Measurements from ENCODE around the gene COQ8B. TPM values are rescaled to one million over a fixed set of nuclear protein-coding genes. Genes with fewer than 3 reads are reported as not detected.

The COQ8B gene
- total RNA-seq, 1 experiment from 2014 or later = 22.0 TPM

DNA sequence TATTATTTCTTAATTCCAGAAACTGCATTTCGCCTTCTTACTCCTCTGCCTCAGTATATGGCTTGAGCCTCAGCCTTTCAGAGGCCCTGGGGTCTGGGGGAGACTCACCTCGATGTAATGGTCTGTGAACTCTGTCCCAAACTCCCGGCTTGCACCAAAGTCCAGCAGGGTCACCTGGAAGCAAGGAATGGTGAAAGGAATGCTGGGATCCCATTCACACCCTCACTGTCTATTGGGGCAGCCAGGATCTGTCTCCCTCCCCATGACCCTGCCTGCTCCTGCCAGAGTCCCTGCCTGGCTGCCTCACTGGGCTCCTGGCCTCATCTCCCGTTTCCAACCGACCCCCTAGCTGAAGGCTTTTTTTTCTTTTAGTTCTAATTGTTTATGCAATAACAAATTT lies 20.8 kb downstream of the COQ8B start:
- H3K27ac ChIP-seq = no peak overlapping the region
- no peaks in the 10 kb centered on the region for H3K9me3 ChIP-seq (replicated peaks)
- H3K27me3 ChIP-seq = no peaks in the 10 kb centered on the region
- DNase-seq = no peak
- no peaks in the 10 kb centered on the region for H3K36me3 ChIP-seq
- no peak overlapping the region for H3K4me3 ChIP-seq
- H3K4me1 ChIP-seq = peaks cover 7% of the 10 kb centered on the region

DNA sequence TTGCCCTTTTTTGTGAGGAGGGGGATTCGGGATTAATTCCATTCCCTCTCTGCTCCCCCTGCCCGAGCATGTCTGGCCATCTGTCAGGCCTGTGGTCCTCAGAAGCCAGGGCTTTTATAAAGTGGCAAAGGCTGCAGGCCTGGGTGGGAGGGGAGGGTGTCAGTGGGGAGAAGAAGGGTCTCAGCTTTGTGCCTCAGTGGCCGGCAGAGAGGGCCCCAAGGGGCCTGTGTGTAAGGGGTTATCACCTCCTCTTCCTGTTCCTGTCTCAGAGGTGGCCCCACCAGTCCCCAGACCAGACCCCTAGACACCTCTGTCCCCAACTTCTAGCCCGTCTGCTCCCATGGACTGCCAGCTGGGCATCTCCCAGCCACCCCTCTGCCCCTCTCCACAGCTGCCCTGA lies 22.8 kb downstream of the COQ8B start:
- Histone ChIP-seq H3K4me1 (peaks cover 10% of the 10 kb centered on the region), H3K4me3 (no peak overlapping the region)

DNA sequence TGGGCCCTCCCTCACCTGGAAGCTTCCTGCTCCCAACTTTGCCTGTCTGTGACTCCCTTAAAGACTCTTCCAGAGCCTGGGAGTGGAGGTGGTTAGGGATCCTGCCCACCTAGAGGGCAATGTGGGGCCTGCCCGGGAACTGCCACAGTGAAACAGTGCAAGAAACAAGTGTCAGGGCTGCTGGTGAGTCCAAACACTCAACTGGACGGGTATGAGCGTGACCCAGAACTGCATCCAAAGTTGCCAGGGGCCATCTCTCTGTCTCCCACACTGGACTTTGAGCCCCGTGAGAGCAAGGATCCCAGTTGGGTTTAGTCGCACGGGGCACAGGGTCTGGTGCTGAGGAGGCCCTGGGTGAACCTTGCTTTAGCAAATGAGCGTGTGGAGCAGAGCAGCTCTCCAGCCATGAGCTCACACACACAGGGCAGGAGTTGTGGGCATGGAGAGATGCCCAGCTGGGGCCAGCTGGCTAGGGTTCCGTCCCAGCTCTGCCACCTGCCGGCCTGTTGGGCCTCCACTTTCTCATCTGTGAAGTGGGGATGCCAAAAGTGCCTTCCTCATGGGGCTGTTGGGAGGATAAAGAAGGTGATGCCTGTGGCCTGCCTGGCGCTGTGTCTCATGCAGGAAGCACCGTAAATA lies 23.4 kb downstream of the COQ8B start:
- Histone ChIP-seq H3K36me3 (no peaks in the 10 kb centered on the region), H3K4me3 (no peak overlapping the region), H3K9me3 (replicated peaks) (no peaks in the 10 kb centered on the region), H3K27ac (no peak overlapping the region), H3K27me3 (no peaks in the 10 kb centered on the region), H3K4me1 (peaks cover 16% of the 10 kb centered on the region)
- no peak for DNase-seq

More for the DNA sequence above, 22.8 kb downstream of the COQ8B start:
- no peak for DNase-seq
- no peaks in the 10 kb centered on the region for H3K9me3 ChIP-seq (replicated peaks)
- H3K27ac ChIP-seq = no peak overlapping the region
- no peaks in the 10 kb centered on the region for H3K27me3 ChIP-seq
- no peaks in the 10 kb centered on the region for H3K36me3 ChIP-seq

DNA sequence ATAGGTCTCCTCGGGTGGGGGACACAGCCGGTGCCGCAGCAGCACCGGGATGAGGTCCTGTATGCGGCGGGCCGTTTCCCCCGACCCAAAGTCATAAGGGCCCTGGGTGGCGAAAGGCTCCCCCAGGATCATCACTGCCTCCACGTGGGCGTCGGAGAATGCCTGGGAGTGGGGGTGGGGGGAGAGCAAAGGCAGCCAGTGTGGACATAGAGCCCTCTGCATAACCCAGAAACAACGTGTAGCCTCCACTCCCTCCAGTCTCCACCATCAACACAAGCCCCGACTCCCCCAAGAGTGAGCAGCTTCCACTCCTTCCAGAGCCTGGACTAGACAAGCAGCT lies 24.5 kb downstream of the COQ8B start:
- no peak for DNase-seq
- Histone ChIP-seq H3K36me3 (no peaks in the 10 kb centered on the region), H3K9me3 (replicated peaks) (no peaks in the 10 kb centered on the region), H3K27me3 (no peaks in the 10 kb centered on the region), H3K4me3 (no peak overlapping the region), H3K4me1 (peaks cover 23% of the 10 kb centered on the region), H3K27ac (no peak overlapping the region)

DNA sequence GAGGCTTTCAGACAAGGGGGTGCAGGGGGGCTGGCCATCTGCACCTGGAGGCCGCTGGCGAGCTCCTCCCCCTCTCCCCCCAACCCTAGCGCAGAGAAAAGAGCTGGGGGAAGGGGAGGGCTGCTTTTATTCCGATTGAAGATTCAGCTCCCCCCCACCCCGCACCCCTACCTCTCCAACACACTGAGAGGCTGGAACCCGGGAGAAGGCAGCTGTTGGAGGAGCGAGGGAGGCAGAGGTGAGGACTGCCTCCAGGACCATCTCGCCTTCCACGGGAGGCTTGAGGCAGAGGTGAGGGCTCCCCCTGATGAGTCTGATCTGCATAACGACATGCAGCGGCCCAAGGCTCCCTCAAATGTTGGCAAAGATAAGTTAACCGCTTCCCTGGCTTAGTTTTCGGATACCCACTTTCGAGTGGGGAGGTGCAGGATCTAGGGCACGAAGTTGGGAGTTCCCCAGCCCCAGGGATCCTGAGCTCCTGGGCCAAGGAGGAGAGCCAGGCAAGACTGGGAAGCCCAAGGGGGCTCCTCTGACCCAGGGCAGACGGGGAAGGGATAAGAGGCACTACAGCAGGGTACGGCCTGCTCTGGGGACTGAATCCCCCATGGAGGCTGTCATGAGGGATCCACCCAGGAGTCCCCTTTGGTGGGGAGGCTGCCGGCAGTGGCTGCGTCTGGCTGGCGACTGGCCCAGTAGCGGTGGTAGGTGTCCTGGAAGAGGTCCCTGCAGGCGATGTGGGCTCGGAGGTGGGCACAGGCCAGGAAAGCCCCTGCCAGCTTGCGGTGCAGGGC lies 25.1 kb downstream of the COQ8B start:
- Histone ChIP-seq H3K4me3 (peak overlapping the region; percentile 77), H3K9me3 (replicated peaks) (no peaks in the 10 kb centered on the region), H3K27me3 (no peaks in the 10 kb centered on the region), H3K4me1 (peaks cover 23% of the 10 kb centered on the region), H3K27ac (peak overlapping the region; percentile 100), H3K36me3 (peaks cover 3% of the 10 kb centered on the region; the same call in 1 of the 2 replicates)
- no peak for DNase-seq

DNA sequence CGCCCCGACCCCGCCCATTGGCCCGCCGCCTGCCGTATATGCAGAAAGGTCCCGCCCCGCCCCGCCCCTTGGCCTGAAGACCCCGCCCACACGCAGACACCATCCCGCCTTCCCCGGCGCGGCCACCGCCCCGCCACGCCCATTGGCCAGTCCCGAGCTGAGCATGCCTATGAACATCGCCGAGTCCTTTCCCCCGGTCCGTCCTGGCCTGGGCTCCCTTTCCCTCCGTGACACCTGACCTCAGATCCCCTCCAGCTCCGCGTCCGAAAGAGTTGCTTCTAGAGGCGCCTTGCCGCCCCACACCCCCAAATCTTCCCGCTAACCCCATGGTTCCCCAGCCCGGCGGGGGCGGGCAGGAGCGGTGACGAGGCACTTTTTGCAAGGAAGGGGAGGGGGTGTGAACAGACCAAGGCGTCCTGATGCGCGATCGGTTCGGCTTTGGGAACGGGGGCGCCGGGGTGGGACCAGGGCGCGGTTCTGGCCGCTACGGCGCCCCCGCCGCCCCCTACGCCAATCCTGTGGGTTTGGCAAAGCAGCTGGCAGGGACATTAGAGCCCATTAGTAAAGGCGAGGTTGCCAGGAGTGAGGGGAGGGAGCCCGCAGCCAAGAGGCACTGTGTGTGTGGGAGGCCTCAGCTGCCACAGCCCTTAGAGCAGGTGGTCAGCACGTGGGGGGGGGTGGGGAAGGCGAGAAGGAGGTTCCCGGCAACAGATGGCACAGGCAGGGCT lies 25.8 kb downstream of the COQ8B start:
- H3K4me1 ChIP-seq = peaks cover 23% of the 10 kb centered on the region
- H3K36me3 ChIP-seq = peaks cover 6% of the 10 kb centered on the region
- no peaks in the 10 kb centered on the region for H3K9me3 ChIP-seq (replicated peaks)
- DNase-seq = peak; percentile 97
- no peaks in the 10 kb centered on the region for H3K27me3 ChIP-seq
- peak overlapping the region; percentile 100 for H3K27ac ChIP-seq
- H3K4me3 ChIP-seq = peak overlapping the region; percentile 77

DNA sequence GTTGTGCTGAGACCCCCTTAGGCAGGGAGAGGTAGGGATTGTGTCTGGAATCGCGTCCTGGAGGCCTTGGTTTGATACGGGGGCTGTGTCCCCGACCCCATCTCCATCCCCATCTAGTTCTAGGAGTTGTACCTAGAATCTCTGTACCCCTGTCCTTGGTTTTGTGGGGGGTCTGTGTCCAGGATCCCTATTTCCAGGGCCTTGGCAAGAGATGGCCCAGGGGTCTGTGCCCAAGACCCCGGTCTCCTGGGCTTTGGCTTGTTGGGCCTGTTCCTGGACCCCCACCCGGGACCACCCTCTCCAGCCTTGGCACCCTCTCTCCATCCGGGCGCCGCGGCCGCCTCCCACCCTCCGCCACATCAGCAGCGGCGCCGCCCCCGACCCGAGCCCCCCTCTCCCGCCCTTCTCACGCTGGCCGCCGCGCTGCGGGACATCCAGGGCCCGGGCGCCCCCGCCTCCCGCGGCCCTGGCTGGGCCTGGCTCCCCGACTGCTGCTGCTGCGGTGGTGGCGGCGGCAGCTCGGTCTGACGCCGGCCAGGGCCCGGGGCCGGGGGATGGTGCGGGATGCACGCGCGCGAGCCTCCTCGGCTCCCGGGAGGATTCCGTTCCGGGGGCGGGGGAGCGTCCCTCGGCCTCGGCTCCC lies 26.5 kb downstream of the COQ8B start, which contains the start of gene NUMBL:
NUMBL (minus strand) TSS at position 602 of the 643 bp plus-strand sequence; CDS start at position 434, 168 bp downstream.
- Histone ChIP-seq H3K27me3 (no peaks in the 10 kb centered on the region), H3K9me3 (replicated peaks) (no peaks in the 10 kb centered on the region), H3K4me1 (peaks cover 23% of the 10 kb centered on the region), H3K36me3 (peaks cover 12% of the 10 kb centered on the region), H3K4me3 (peak within 1 kb of the TSS; percentile 77), H3K27ac (peak within 1 kb of the TSS; percentile 100)
- DNase-seq = no peak

DNA sequence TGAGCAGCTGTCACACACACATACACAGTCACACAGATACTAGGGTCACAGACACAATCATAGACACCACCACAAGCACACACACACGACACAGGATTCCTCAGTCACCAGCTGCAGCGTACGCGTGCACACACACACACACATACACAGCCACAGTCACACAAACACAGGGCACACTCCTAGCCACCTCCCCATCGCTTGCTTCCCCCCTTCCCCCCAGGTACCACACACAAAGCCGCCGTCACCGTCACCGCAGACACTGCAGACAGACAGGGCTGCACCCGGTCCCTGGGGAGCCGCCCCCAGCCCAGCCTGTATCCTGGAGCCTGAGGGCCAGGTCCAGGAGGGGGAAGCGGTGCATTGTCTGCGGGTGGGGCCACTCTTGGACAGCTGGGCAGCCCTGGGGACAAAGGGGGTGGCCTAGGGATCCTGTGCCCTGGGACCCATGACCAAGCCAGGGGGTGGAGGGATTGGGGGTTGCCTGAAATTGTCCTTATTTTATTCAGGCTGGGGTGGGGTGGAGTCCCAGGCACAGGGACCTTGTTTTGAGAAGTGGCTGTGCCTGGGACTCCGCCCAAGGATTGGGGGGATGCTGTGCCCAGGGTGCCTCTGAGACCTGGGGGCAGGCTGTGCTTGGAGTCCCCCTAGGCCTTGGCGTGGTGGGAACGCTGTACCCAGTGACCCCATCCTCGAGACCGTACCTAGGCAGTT lies 27.2 kb downstream of the COQ8B start:
- peak overlapping the region; percentile 77 for H3K4me3 ChIP-seq
- H3K9me3 ChIP-seq (replicated peaks) = no peaks in the 10 kb centered on the region
- H3K27ac ChIP-seq = peak overlapping the region; percentile 100
- H3K4me1 ChIP-seq = peaks cover 23% of the 10 kb centered on the region
- H3K27me3 ChIP-seq = no peaks in the 10 kb centered on the region
- DNase-seq = peak; percentile 54 to 63
- H3K36me3 ChIP-seq = peaks cover 12% of the 10 kb centered on the region

DNA sequence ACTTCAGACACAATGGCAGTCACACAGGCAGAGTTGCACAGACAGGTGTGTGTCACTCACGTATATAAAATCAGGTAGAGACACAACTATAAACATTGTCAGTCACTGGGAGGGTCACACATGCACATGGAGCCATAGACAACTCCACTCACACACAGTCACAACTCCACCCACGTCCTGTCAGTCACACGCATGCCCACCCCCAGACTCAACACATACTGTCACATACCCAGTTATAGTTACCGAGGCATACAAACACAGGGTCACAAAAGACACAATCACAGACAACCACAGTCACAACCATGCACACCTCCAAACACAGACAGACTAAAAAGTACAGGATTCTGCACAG lies 27.7 kb downstream of the COQ8B start:
- Histone ChIP-seq H3K27ac (no peak overlapping the region), H3K4me3 (peak overlapping the region; percentile 77), H3K9me3 (replicated peaks) (no peaks in the 10 kb centered on the region), H3K4me1 (peaks cover 23% of the 10 kb centered on the region), H3K36me3 (peaks cover 14% of the 10 kb centered on the region), H3K27me3 (no peaks in the 10 kb centered on the region)
- DNase-seq = no peak

DNA sequence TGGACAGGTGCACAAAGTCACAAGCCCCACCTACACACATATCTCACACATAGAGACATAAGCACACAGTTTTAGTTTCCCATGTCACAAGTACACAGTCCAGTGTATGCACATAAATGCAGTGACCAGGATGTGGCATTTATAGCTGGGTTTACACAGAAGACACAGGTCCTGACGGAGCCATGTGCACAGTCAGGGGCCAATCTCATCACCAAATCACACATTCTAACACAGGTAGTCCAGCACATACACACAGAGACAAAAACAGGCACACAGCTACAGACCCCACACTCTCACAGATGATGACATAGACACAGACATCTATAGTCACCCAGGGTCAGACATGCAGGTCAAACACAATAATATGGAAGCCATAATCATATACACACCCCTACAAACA lies 28.4 kb downstream of the COQ8B start:
- Histone ChIP-seq H3K9me3 (replicated peaks) (no peaks in the 10 kb centered on the region), H3K36me3 (peaks cover 18% of the 10 kb centered on the region), H3K4me1 (peaks cover 23% of the 10 kb centered on the region), H3K27me3 (no peaks in the 10 kb centered on the region), H3K27ac (no peak overlapping the region), H3K4me3 (no peak overlapping the region)
- DNase-seq = no peak

DNA sequence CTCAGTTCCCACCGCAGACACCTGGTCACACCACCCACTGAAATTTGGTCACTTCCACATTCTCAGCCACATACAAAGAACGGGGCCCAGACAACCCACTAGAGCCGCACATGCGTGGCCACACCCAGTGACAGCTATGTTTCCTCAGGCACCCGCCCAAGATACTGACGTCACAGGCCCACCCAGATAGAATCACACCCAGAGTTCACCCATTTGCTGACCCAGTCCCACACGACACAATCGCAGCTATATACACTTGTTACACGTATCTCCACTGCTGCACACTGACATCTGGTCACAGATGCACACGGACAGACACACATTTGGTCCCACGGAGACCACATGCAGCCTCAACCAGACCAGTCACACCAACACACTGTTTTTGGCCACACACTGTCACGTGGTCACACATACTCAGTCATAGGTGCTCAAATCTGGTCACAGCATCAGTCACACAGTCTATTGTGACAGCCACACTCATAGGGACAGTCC lies 29.1 kb downstream of the COQ8B start:
- Histone ChIP-seq H3K27me3 (no peaks in the 10 kb centered on the region), H3K9me3 (replicated peaks) (no peaks in the 10 kb centered on the region), H3K4me1 (peaks cover 23% of the 10 kb centered on the region), H3K36me3 (peaks cover 24% of the 10 kb centered on the region), H3K4me3 (no peak overlapping the region), H3K27ac (no peak overlapping the region)
- no peak for DNase-seq

DNA sequence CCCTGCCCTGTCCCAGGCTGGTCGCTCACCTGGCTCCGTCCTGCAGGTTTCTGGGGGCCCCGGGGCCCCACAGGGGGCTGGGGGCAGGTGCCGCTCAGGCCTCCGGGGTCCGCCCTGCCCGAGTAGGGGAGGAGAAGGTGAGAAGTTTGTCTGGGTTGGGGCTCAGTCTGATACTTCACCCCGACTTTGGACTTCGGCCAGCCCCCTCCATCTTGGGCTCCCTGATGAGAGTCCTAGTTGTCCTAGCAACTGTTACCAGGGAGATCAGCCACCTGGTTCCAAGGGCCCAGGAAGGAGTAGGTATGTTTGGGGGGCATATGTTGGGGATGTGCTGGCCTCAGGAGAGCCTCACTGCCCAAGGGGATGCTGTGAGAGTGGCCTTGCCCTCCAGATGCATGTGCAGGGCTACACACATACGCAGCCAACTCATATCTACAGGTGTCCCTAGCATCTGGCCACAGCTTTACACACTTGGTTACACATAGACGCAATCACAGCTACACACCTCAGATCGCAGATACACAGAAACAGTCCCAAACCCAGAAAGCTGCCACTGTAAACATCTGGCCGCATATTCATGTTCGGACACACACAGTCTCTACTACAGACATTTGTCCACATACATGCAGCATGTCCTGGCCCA lies 29.7 kb downstream of the COQ8B start:
- no peak for DNase-seq
- H3K4me1 ChIP-seq = peaks cover 23% of the 10 kb centered on the region
- H3K36me3 ChIP-seq = peaks cover 29% of the 10 kb centered on the region
- no peak overlapping the region for H3K27ac ChIP-seq
- no peak overlapping the region for H3K4me3 ChIP-seq
- H3K9me3 ChIP-seq (replicated peaks) = no peaks in the 10 kb centered on the region
- H3K27me3 ChIP-seq = no peaks in the 10 kb centered on the region

DNA sequence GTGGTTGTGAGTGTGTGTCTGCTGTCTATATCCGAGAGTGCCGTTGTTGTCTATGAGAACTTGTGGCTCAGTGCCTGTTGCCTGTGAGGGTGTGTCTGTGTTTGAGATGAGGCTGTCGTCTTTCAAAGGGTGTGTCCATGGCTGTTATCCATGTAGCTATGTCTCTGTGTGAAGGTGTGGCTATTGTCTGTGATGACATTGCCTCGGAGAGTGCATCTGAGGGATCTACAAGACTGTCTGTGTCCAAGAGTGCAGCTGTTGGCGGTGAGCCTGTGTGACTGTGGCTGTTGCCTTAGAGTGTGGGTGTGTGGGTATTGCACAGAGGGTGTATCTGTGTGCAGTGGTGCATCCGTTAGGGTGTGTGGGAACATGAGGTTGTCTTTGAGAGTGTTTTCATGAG lies 31.1 kb downstream of the COQ8B start:
- H3K27ac ChIP-seq = no peak overlapping the region

More for the DNA sequence above, 31.1 kb downstream of the COQ8B start:
- Histone ChIP-seq H3K36me3 (peaks cover 44% of the 10 kb centered on the region), H3K4me3 (no peak overlapping the region), H3K9me3 (replicated peaks) (no peaks in the 10 kb centered on the region), H3K27me3 (no peaks in the 10 kb centered on the region), H3K4me1 (peaks cover 15% of the 10 kb centered on the region)
- DNase-seq = no peak

All from SJCRH30 (cell line).